GM12878 (cell line): Measurements from ENCODE around the gene POLD4. TPM values are rescaled to one million over a fixed set of nuclear protein-coding genes. Genes with fewer than 3 reads are reported as not detected.

Experiments used
- ATAC-seq: fragments of 200-7000 bp; cut with Tn5 transposase; 3 replicates; pipeline ENCODE4 v1.9.1; 2020; ENCODE audit warnings: mild to moderate bottlenecking, moderate library complexity
- BruUV-seq: library from RNA; stranded (reverse); fragments of 400-500 nt; replicated peaks from 2 replicates; lab custom pipeline; 2021; lab: Mats Ljungman, UMichigan
- CTCF ChIA-PET: fragments of 300-600 bp; sonication (Branson Sonifier 250); formaldehyde crosslinking; extraction: SDS; loops from one replicate; lab custom pipeline; 2021; ENCODE audit warnings: inconsistent platforms; lab: Yijun Ruan, JAX
- POLR2A ChIA-PET: fragments of 350-600 bp; formaldehyde crosslinking; extraction: SDS; loops from one replicate; lab custom pipeline; 2021; ENCODE audit warnings: inconsistent platforms; lab: Charles Lee
- RAD21 ChIA-PET: fragments of 300-600 bp; sonication (Branson Sonifier 250); formaldehyde crosslinking; loops from one replicate; lab custom pipeline; 2023; ENCODE audit warnings: antibody characterized with exemption; ENCODE audit not compliant: unreplicated experiment; lab: Charles Lee
- SMC1A ChIA-PET: fragments of 300-600 bp; sonication (Branson Sonifier 250); formaldehyde crosslinking; loops from one replicate; lab custom pipeline; 2023; ENCODE audit not compliant: unreplicated experiment, uncharacterized antibody; lab: Charles Lee
- DNase-seq: peaks from one replicate; pipeline ENCODE4 v3.0.0-alpha.2; 2011; ENCODE audit warnings: low read depth, low spot score
- FAIRE-seq: peaks from 3 replicates; lab custom pipeline; 2011; peaks lifted over from hg19 to GRCh38; lab: Jason Lieb, UNC
- H2AFZ ChIP-seq: 2 replicates; pipeline ENCODE4 v1.6.0; 2011; ENCODE audit warnings: low read depth, low read length, control low read depth; ENCODE audit not compliant: control insufficient read depth
- H3K27ac ChIP-seq: 2 replicates; pipeline ENCODE4 v1.5.1; 2011; ENCODE audit warnings: control low read depth; ENCODE audit not compliant: control insufficient read depth, insufficient read depth
- H3K27me3 ChIP-seq, 2 experiments: replicated peaks in 1 of 2; 2 replicates each; pipeline versions ENCODE4 v1.6.0 to v1.6.1; 2011; ENCODE audit warnings: low read length in 1 of 2; ENCODE audit not compliant: control insufficient read depth in 2 of 2, insufficient read depth in 2 of 2
- H3K36me3 ChIP-seq, 2 experiments: 2 replicates each; pipeline ENCODE4 v1.5.1; 2011; ENCODE audit warnings: low read length in 1 of 2; ENCODE audit not compliant: control insufficient read depth in 2 of 2, insufficient read depth in 2 of 2
- H3K4me1 ChIP-seq: 2 replicates; pipeline ENCODE4 v1.6.1; 2011; ENCODE audit warnings: mild to moderate bottlenecking, low read length, moderate library complexity, mixed read lengths; ENCODE audit not compliant: control insufficient read depth, insufficient read depth
- H3K4me2 ChIP-seq: 2 replicates; pipeline ENCODE4 v1.6.0; 2011; ENCODE audit warnings: control low read depth; ENCODE audit not compliant: control insufficient read depth, insufficient read depth
- H3K4me3 ChIP-seq: fragments of 200-600 bp; sonication (generic); 2 replicates; pipeline ENCODE4 v1.5.1; 2016
- H3K79me2 ChIP-seq: 2 replicates; pipeline ENCODE4 v1.6.0; 2011; ENCODE audit warnings: low read length; ENCODE audit not compliant: control insufficient read depth, insufficient read depth
- H3K9ac ChIP-seq: 2 replicates; pipeline ENCODE4 v1.8.0; 2011; ENCODE audit warnings: low read length, control low read depth, mixed read lengths; ENCODE audit not compliant: control insufficient read depth, insufficient read depth
- H3K9me3 ChIP-seq: replicated peaks from 3 replicates; pipeline ENCODE4 v1.5.1; 2011; ENCODE audit warnings: mild to moderate bottlenecking, low read length; ENCODE audit not compliant: control insufficient read depth, insufficient read depth
- H4K20me1 ChIP-seq: 2 replicates; pipeline ENCODE4 v1.6.0; 2011; ENCODE audit not compliant: control insufficient read depth, insufficient read depth
- ATF7 ChIP-seq: fragments of 450-650 bp; IDR thresholded peaks from 2 replicates; pipeline ENCODE4 v1.6.1; 2016; ENCODE audit warnings: low read depth, mild to moderate bottlenecking
- EP300 ChIP-seq, 2 experiments: fragments of 150-350 bp in 1 of 2; IDR thresholded peaks; 2 replicates each; pipeline ENCODE4 v1.6.1; 2011 to 2012; ENCODE audit warnings: low read depth in 2 of 2, low read length in 2 of 2, borderline replicate concordance in 1 of 2, improper control_type of control experiment in 1 of 2, inconsistent platforms in 1 of 2; ENCODE audit not compliant: control insufficient read depth in 1 of 2
- POLR2A ChIP-seq: IDR thresholded peaks from 2 replicates; pipeline ENCODE4 v1.6.1; 2011; ENCODE audit warnings: low read depth, mild to moderate bottlenecking, low read length
- POLR2AphosphoS5 ChIP-seq: IDR thresholded peaks from 2 replicates; pipeline ENCODE4 v1.6.1; 2011; ENCODE audit warnings: mild to moderate bottlenecking, low read length, inconsistent platforms
- POU2F2 ChIP-seq: IDR thresholded peaks from 3 replicates; pipeline ENCODE4 v1.6.1; 2011; ENCODE audit warnings: low read depth, mild to moderate bottlenecking, low read length, borderline replicate concordance
- WGBS: methylation state at CpG from one replicate; pipeline ENCODE4 v1.1.6; 2016; ENCODE audit warnings: low lambda C conversion rate; ENCODE audit not compliant: insufficient replicate concordance, insufficient coverage; ENCODE audit errors: missing lambda C conversion rate; 5-methylcytosine and 5-hydroxymethylcytosine counted together
- in situ Hi-C: fragments of 300-500 bp; cut with MboI; formaldehyde crosslinking; loops from 9 replicates; pipeline ENCODE4 v1.14.3; 2018; ENCODE audit warnings: mixed read lengths
- intact Hi-C: fragments of 100-400 bp; cut with micrococcal nuclease; formaldehyde crosslinking; loops from one replicate; pipeline ENCODE4 v1.14.2; 2022; ENCODE audit not compliant: unreplicated experiment
- polyA plus RNA-seq, 11 experiments: library from polyadenylated mRNA; depleted of rRNA in 4 of 11; unstranded in 6 of 11; stranded (reverse) in 5 of 11; fragments of >200 nt; fragmentation: Nextera tagmentation in 4 of 11; fragmentation: Illumina TruSeq in 1 of 11; extraction: Ambion mirVana in 4 of 11; extraction: Trizol in 1 of 11; gene quantifications; 1 replicate in 1 of 11; 2 replicates in 10 of 11; pipeline versions ENCODE4 v1.2.1 to v1.2.3, GENCODE V29; 2011 to 2016; ENCODE audit warnings: inconsistent platforms in 2 of 11, missing spikeins in 2 of 11, low read depth in 1 of 11
- total RNA-seq, 4 experiments: library from RNA; depleted of rRNA in 3 of 4; stranded (reverse); fragments of >200 nt in 3 of 4; fragmentation: Illumina TruSeq in 1 of 4; extraction: Trizol in 1 of 4; gene quantifications; 2 replicates each; pipeline versions ENCODE4 v1.2.1 to v1.2.3, GENCODE V29; 2013 to 2021

POLD4 gene
- total and polyA plus RNA-seq, 10 of the 15 experiments (the other 5 are each of a cell fraction or from before 2014, with no cell fraction given) = 8.1 to 176 (median 88.1) TPM

GRCh38 chr11:67396587-67397389 is 43.4 kb upstream of the POLD4 start:
- intact Hi-C loops = no loop called here
- RAD21 ChIA-PET = interaction anchor here (0.8 to 1.5 kb wide), 2 partner anchors 71 to 90 kb away, joined by 3 to 4 read pairs; no protein-coding TSS in a partner anchor
- POLR2A ChIA-PET = interaction anchor here (0.7 kb wide), 1 partner anchor 41 kb away, joined by 4 read pairs; the partner anchor contains the start of gene PTPRCAP
- Histone ChIP-seq H3K9ac (no peak overlapping the region), H3K9me3 (no peaks in the 10 kb centered on the region), H3K4me2 (peak overlapping the region; percentile 64; the same call in 1 of the 2 replicates), H3K4me1 (peaks cover 19% of the 10 kb centered on the region), H3K27me3 (no peaks in the 10 kb centered on the region), H3K36me3 (peaks cover 23 to 30% of the 10 kb centered on the region in 2 experiments), H4K20me1 (no peaks in the 10 kb centered on the region; the same call in 1 of the 2 replicates), H2AFZ (no peak overlapping the region), H3K79me2 (peaks cover 44% of the 10 kb centered on the region), H3K27ac (peak overlapping the region; percentile 18; the same call in 1 of the 2 replicates), H3K4me3 (no peak overlapping the region)
- FAIRE-seq (no peak), DNase-seq (no peak), ATAC-seq (no peak)
- BruUV-seq = no TSS peak
- CTCF ChIA-PET = interaction anchor here (0.8 to 1.5 kb wide), 5 partner anchors 16 to 109 kb away, joined by 3 to 5 read pairs (median 3); no protein-coding TSS in a partner anchor
- TF ChIP-seq POU2F2 = no peak
- peak; percentile 70 for TF ChIP-seq POLR2A
- TF ChIP-seq POLR2AphosphoS5 = 0 out of 2 replicates have a peak, but pooled peaks have one; percentile 5
- TF ChIP-seq ATF7 = 0 out of 2 replicates have a peak, but pooled peaks have one; percentile 13
- WGBS = 41% methylated on average over 13 of the region's 13 CpGs
- in situ Hi-C loops = no loop called here
- SMC1A ChIA-PET = interaction anchor here (1.1 kb wide), 1 partner anchor 40 kb away, joined by 3 read pairs; no protein-coding TSS in a partner anchor

GRCh38 chr11:67396259-67396581 is 42.9 kb upstream of the POLD4 start:
- Histone ChIP-seq H3K27ac (0 out of 2 replicates have a peak overlapping the region, but pooled peaks have one; percentile 18), H2AFZ (no peak overlapping the region), H3K36me3 (peaks cover 23 to 30% of the 10 kb centered on the region in 2 experiments), H3K4me3 (no peak overlapping the region), H3K27me3 (no peaks in the 10 kb centered on the region), H3K79me2 (peaks cover 45% of the 10 kb centered on the region), H3K9me3 (no peaks in the 10 kb centered on the region), H3K9ac (no peak overlapping the region), H3K4me2 (no peak overlapping the region), H4K20me1 (no peaks in the 10 kb centered on the region; the same call in 1 of the 2 replicates), H3K4me1 (peaks cover 21% of the 10 kb centered on the region)
- in situ Hi-C loops = no loop called here
- TF ChIP-seq EP300 (IDR thresholded peaks at IDR 0.05; ENCODE audit: borderline replicate concordance in 1 of 2, control insufficient read depth in 1 of 2, low read depth in 2 of 2, low read length in 2 of 2) (no peak), POLR2A (0 out of 2 replicates have a peak, but pooled peaks have one; percentile 47)
- SMC1A ChIA-PET = interaction anchor here (0.8 to 1.1 kb wide), 2 partner anchors 41 to 89 kb away, joined by 3 read pairs; no protein-coding TSS in a partner anchor
- WGBS = 98% methylated on average over 7 of the region's 7 CpGs
- POLR2A ChIA-PET = interaction anchor here (0.7 kb wide), 1 partner anchor 42 kb away, joined by 4 read pairs; the partner anchor contains the start of gene PTPRCAP
- RAD21 ChIA-PET = interaction anchor here (0.8 kb wide), 1 partner anchor 71 kb away, joined by 3 read pairs; no protein-coding TSS in a partner anchor
- no peak for FAIRE-seq
- no peak for DNase-seq
- no peak for ATAC-seq
- intact Hi-C loops = no loop called here
- no TSS peak for BruUV-seq
- CTCF ChIA-PET = interaction anchor here (0.8 to 1.5 kb wide), 4 partner anchors 15 to 110 kb away, joined by 3 to 5 read pairs (median 3); no protein-coding TSS in a partner anchor
